HG03432 (cell line): Measurements from ENCODE around the gene CGREF1.
"Not testable (repeated sequence)": the region's sequence is repeated elsewhere in the genome, so short reads cannot be mapped to it uniquely, and the experiment has no call there.

ENCODE experiments used
- ATAC-seq: cut with Tn5 transposase; IDR thresholded peaks from one replicate; pipeline ENCODE4 v1.9.1; 2021; ENCODE audit warnings: mild to moderate bottlenecking, moderate library complexity; ENCODE audit not compliant: unreplicated experiment

CGREF1 gene

GRCh38 chr2:27115519-27115918 is 3.4 kb downstream of the CGREF1 start:
- ATAC-seq = no peak

- ATAC-seq = not testable (repeated sequence)
Measured at GRCh38 chr2:27111392-27112078, 7.4 kb downstream of the CGREF1 start.

- ATAC-seq = not testable (repeated sequence)
Measured at GRCh38 chr2:27110603-27111352, 8.2 kb downstream of the CGREF1 start.

- no peak for ATAC-seq
Measured at GRCh38 chr2:27109083-27109482, 9.8 kb downstream of the CGREF1 start.

GRCh38 chr2:27108221-27108620 is 10.7 kb downstream of the CGREF1 start:
- no peak for ATAC-seq

- no peak for ATAC-seq
Measured at GRCh38 chr2:27105981-27106380, 12.9 kb downstream of the CGREF1 start.

- no peak for ATAC-seq
Measured at GRCh38 chr2:27102329-27102728, 16.6 kb downstream of the CGREF1 start.

GRCh38 chr2:27100036-27100435 is 18.9 kb downstream of the CGREF1 start:
- no peak for ATAC-seq

GRCh38 chr2:27099334-27099955 is 19.5 kb downstream of the CGREF1 start:
- ATAC-seq = no peak

GRCh38 chr2:27097341-27097740 is 21.6 kb downstream of the CGREF1 start:
- no peak for ATAC-seq

GRCh38 chr2:27096748-27097297 is 22.1 kb downstream of the CGREF1 start:
- no peak for ATAC-seq

GRCh38 chr2:27095745-27096651 is 22.9 kb downstream of the CGREF1 start:
- ATAC-seq = no peak

- ATAC-seq = no peak
Measured at GRCh38 chr2:27095427-27095744, 23.5 kb downstream of the CGREF1 start.

GRCh38 chr2:27094353-27094984 is 24.5 kb downstream of the CGREF1 start:
- no peak for ATAC-seq

- ATAC-seq = no peak
Measured at GRCh38 chr2:27093430-27094352, 25.2 kb downstream of the CGREF1 start.

- no peak for ATAC-seq
Measured at GRCh38 chr2:27092696-27093429, 26.1 kb downstream of the CGREF1 start.

- no peak for ATAC-seq
Measured at GRCh38 chr2:27091746-27092695, 26.9 kb downstream of the CGREF1 start.
